Choroid plexus epithelial cell (primary cell): ENCODE results near the gene NALCN.
A peak's percentile ranks its signal among the peaks of the same experiment; 100 is the strongest.

Experiments
- DNase-seq: peaks from one replicate; pipeline ENCODE4 v3.0.0-alpha.2; 2010; ENCODE audit warnings: low read depth
- H3K4me3 ChIP-seq: 2 replicates; pipeline ENCODE4 v1.5.1; 2011; ENCODE audit warnings: low read depth, mild to moderate bottlenecking, control low read depth, low read length, moderate library complexity
- CTCF ChIP-seq: conservative IDR thresholded peaks from 2 replicates; pipeline ENCODE4 v1.5.1; 2011; ENCODE audit warnings: low read depth, mild to moderate bottlenecking, control low read depth, inconsistent platforms, low read length, moderate library complexity

The NALCN gene

DNA sequence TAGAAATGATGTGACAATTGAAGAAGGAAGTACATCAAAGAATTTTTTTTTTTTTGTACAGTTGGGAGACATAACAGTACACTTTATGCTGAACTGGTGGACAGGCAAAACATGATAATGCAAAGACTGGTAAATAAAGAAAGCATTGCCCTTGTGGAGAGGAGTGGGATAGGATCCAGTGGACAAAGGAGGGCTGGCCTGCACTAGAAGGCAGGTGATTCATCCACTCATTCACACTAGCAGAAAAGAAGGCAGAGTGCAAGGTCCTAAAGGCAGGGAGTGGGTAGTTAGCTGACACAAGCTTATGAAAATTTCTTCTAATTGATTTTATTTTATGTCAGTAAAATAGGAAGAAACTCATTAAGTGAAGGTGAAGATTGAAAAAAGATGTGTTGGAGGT, 17.6 kb upstream of the NALCN start:
- no peak overlapping the region for H3K4me3 ChIP-seq
- no peak for DNase-seq
- no peak for TF ChIP-seq CTCF

- no peak overlapping the region for H3K4me3 ChIP-seq
- no peak for DNase-seq
- TF ChIP-seq CTCF: no peak
These were observed 13.4 kb upstream of the NALCN start for GRCh38 chr13:101429733-101430132.

DNA sequence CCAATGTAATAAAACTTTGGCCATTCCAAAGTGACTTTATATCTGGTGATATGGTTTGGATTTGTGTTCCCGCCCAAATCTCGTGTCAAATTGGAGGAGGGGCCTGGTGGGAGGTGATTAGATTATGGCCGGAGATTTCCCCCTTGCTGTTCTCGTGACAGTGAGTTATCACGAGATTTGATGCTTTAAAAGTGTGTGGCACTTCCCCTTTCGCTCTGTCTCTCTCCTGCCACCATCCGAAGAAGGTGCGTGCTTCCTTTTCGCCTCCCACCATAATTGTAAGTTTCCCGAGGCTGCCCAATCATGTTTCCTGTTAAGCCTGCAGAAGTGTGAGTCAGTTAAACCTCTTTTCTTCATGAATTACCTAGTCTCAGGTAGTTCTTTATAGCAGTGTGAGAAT, 9.3 kb upstream of the NALCN start:
- H3K4me3 ChIP-seq: no peak overlapping the region
- no peak for DNase-seq
- no peak for TF ChIP-seq CTCF

DNA sequence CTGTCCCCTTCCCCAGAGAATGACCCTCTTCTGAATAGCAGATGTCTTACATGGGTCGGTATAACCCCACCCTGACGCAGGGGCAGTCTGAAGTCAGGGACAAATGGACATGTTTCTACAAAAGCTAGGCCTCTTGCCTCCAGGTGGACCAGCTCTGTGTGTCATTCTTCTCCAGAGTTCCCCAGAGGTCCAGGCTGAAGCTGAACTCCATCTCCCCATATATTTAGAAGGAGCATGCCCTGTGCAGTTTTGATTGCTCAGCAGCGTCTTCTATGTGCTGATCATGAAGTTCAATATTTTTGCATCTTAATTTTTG, 8.8 kb upstream of the NALCN start:
- no peak for TF ChIP-seq CTCF
- no peak for DNase-seq
- no peak overlapping the region for H3K4me3 ChIP-seq

DNA sequence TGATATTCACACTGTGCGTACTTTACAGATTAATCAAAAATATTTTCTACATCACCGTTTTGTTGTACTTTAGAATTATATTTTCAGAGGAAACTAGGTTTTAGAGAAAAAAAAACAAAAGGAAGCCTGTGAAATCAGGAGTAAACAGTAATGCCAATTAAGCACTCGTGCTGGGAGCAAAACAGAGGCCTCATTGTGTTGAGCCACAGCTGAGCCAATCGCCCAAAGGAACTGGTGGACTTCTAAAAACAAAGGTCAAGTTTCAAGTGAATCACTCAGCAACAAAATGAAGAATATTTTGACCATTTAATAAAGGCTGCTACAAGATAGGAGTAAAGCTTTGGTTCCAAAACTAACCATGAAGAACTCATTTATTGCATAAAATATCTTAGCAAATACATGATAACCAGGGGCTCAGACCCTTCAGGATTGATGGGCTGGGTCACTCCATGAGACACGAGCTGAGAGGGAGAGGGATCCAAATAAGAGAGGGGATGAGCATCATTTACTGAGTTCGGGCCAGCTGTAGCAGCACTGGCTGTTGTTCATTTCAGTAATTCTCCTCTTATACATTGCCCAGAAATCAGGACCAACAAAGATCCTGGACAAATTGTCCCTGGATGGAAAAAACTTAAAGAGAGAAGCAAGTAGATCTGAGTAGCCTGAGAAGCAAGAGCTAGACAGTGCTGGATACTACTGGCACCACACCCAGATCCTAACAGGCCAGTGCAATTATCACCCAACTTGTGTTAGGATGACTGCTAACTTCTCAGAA, 8.3 kb upstream of the NALCN start:
- no peak for TF ChIP-seq CTCF
- no peak overlapping the region for H3K4me3 ChIP-seq
- DNase-seq: peak; percentile 30

DNA sequence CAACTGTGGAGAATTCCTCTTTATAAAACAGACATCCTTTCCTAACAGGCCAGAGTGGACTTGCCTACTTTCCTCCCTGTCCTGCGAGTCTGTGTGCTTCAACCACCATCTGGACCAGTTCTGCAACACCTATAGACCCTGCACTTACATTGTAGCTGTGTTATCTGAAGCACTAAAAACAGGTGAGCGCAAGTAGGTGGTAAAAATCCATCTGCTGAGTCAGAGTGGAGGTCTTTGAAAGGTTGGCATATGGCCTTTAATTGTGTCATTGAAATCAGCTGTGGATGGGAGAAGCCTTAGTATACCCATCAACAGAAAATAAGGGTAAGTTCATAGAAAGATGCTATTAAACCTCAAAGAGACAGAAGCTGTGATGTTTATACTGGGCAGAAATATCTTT, 7.6 kb upstream of the NALCN start:
- no peak for DNase-seq
- H3K4me3 ChIP-seq: no peak overlapping the region
- no peak for TF ChIP-seq CTCF

- no peak for TF ChIP-seq CTCF
- DNase-seq: no peak
- H3K4me3 ChIP-seq: no peak overlapping the region
These were observed 1.2 kb upstream of the NALCN start for GRCh38 chr13:101417501-101417900.
